PC-3 (cell line): ENCODE measurements around the gene SLIT1.

Experiments used
- EZH2 ChIP-seq: fragments of 300-600 bp; sonication (generic); IDR thresholded peaks from one replicate; pipeline ENCODE4 v1.6.1; 2017; ENCODE audit warnings: antibody characterized with exemption, mild to moderate bottlenecking, low read length; ENCODE audit not compliant: unreplicated experiment
- TF ChIP-seq, protein P1 (sequence below): fragments of 300-600 bp; sonication (generic); conservative IDR thresholded peaks from 2 replicates; pipeline ENCODE4 v1.5.1; 2017; ENCODE audit warnings: antibody characterized with exemption, low read depth, mild to moderate bottlenecking, low read length

DNA sequence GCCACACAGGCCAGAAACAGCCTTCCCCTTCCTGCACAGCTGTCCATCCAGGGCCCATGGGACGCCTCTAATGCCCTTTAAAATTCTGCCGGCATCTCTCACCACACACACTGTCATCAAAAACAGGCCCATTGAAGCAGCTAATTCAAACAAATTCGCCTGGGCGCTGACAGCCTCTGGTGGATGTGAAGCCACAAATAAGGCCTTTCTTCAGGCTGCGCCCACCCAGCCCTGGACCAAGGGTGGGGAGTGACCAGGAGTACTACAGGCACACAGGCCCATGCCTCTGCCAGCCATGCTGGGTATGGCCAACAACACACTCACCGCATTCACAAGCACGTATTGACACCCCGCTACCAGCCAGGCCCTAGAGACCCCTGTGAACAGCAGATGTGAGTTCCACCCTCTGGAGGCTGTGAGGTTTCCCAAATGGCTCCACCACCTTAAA is 54.6 kb downstream of the SLIT1 start:
- TF ChIP-seq, protein P1, sequence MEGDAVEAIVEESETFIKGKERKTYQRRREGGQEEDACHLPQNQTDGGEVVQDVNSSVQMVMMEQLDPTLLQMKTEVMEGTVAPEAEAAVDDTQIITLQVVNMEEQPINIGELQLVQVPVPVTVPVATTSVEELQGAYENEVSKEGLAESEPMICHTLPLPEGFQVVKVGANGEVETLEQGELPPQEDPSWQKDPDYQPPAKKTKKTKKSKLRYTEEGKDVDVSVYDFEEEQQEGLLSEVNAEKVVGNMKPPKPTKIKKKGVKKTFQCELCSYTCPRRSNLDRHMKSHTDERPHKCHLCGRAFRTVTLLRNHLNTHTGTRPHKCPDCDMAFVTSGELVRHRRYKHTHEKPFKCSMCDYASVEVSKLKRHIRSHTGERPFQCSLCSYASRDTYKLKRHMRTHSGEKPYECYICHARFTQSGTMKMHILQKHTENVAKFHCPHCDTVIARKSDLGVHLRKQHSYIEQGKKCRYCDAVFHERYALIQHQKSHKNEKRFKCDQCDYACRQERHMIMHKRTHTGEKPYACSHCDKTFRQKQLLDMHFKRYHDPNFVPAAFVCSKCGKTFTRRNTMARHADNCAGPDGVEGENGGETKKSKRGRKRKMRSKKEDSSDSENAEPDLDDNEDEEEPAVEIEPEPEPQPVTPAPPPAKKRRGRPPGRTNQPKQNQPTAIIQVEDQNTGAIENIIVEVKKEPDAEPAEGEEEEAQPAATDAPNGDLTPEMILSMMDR = no peak
- no peak for TF ChIP-seq EZH2
